ENCODE results near the gene SDC3.

- TF ChIP-seq POLR2A (IDR thresholded peaks at IDR 0.05; ENCODE audit: low read length), result no peak
- TF ChIP-seq GATA1 (IDR thresholded peaks at IDR 0.05; ENCODE audit: low read depth, low read length), result no peak
Observed at GRCh38 chr1:30891227-30891552, 17.4 kb downstream of the SDC3 start.

Measured in erythroblast (primary cell).